HG03571 (cell line): ENCODE data around the gene YTHDF1.
"Not testable (repeated sequence)": the region's sequence is repeated elsewhere in the genome, so short reads cannot be mapped to it uniquely, and the experiment has no call there.

Experiments used
- ATAC-seq: cut with Tn5 transposase; IDR thresholded peaks from one replicate; pipeline ENCODE4 v1.9.1; 2021; ENCODE audit not compliant: unreplicated experiment

YTHDF1 gene

GRCh38 chr20:63173552-63174191 is 42.3 kb downstream of the YTHDF1 start:
- no peak for ATAC-seq

- no peak for ATAC-seq
Observed at GRCh38 chr20:63172726-63173125, 43.2 kb downstream of the YTHDF1 start.

- ATAC-seq: no peak
Observed at GRCh38 chr20:63171991-63172390, 43.9 kb downstream of the YTHDF1 start.

GRCh38 chr20:63169681-63170080 is 46.2 kb downstream of the YTHDF1 start:
- no peak for ATAC-seq

GRCh38 chr20:63168861-63169260 is 47.1 kb downstream of the YTHDF1 start:
- no peak for ATAC-seq

GRCh38 chr20:63167918-63168520 is 47.9 kb downstream of the YTHDF1 start:
- no peak for ATAC-seq

GRCh38 chr20:63167026-63167917 is 48.7 kb downstream of the YTHDF1 start:
- ATAC-seq: no peak

GRCh38 chr20:63166193-63167020 is 49.5 kb downstream of the YTHDF1 start:
- ATAC-seq: no peak

- no peak for ATAC-seq
Observed at GRCh38 chr20:63165356-63166192, 50.4 kb downstream of the YTHDF1 start.

- no peak for ATAC-seq
Observed at GRCh38 chr20:63164484-63165355, 51.2 kb downstream of the YTHDF1 start.

GRCh38 chr20:63163596-63164483 is 52.1 kb downstream of the YTHDF1 start:
- ATAC-seq: no peak

GRCh38 chr20:63163171-63163570 is 52.8 kb downstream of the YTHDF1 start:
- no peak for ATAC-seq

GRCh38 chr20:63162206-63162795 is 53.6 kb downstream of the YTHDF1 start:
- ATAC-seq: no peak

- ATAC-seq: no peak
Observed at GRCh38 chr20:63161176-63161651, 54.7 kb downstream of the YTHDF1 start.

- ATAC-seq: no peak
Observed at GRCh38 chr20:63160641-63161175, 55.2 kb downstream of the YTHDF1 start.

GRCh38 chr20:63159826-63160640 is 55.9 kb downstream of the YTHDF1 start:
- ATAC-seq: no peak

GRCh38 chr20:63159251-63159650 is 56.7 kb downstream of the YTHDF1 start:
- ATAC-seq: not testable (repeated sequence)
